ENCODE measurements around the gene SPOCK3.
"Not testable (repeated sequence)": the region's sequence is repeated elsewhere in the genome, so short reads cannot be mapped to it uniquely, and the experiment has no call there.

Gene SPOCK3

DNA sequence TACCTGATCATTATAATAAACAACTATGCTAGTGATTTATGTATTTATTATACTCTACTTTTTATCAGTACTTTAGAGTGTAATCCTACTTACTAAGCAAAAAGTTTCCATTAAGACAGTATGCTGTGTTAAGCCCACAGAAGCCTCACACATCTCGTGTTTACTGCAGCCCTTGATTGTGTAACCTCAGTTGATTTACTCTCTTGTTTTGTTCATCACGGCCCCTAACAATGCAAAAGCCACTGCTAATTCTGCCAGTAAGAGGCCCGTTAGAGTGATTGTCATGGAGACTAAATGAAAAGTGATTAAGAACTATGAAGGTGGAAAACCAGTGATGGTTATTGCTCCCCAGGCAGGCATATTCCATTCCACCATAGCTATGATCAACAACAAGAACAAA, 436.2 kb downstream of the SPOCK3 start:
- DNase-seq = no peak

DNA sequence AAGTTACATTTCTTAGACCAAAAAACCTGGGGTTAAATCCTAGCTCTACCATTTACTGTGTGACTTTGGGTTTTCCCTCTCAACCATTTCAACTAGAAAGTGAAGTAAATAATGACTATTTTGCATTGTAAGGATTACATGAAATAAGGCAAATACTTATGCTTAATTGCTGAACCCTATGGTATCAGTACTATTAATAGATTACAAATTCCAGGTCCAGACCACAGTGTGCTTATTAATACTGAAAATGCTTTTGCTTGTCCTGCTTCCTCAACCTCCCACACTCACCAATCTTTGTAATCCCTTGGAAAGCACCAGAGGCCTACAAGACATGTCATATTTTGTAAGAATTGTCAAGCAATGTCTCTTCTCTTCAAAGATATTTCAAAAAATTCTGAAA, 456.5 kb downstream of the SPOCK3 start:
- no peak for DNase-seq

DNA sequence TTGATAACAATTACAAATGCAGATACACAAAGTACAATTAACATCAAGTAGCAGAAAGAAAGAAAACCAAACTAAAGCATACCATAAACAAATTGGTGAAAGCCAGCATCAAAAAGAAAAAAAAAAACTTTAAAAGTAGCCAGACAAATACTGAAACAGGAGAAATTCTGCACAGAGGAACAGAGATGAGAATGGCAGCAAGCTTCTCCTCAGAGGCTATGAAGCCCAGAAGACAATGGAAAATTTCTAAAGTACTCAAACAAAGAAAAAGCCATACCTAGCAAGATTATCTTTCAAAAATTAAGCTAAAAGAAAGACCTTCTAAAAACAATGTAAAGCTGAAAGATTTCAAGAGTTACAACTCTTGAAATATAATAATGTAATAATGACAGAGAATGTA, 471.3 kb downstream of the SPOCK3 start:
- no peak for DNase-seq

DNA sequence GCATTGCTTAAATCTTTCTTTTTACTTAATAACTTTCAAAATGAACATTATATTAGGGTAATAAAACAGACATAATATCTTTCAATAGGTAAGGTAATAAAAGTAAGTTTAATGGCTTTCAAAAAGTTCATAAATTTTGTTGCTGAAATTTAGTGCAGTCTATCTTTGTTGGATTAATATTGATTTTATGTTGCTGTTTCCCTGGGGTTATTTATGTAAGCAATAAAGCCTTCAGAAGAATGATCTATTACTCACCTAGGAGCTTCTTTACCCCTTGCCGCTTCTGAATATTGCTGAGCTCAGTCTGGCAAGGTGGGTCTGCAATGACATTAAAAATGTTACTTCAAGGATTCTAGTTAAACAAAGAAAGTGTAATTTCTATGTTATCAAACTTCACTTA, 492.6 kb downstream of the SPOCK3 start:
- no peak for DNase-seq

DNA sequence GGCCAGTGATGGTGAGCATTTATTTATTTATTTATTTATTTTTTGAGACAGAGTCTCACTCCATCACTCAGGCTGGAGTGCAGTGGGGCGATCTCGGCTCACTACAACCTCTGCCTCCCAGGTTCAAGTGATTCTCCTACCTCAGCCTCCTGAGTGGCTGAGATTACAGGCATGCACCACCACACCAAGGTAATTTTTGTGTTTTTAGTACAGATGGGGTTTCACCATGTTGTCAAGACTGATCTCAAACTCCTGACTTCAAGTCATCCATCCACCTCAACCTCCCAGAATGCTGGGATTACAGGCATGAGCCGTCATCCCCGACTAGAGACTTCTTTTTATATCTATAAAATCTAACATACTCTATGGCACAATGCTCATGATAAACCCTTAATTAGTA, 495.1 kb downstream of the SPOCK3 start:
- DNase-seq = not testable (repeated sequence)

DNA sequence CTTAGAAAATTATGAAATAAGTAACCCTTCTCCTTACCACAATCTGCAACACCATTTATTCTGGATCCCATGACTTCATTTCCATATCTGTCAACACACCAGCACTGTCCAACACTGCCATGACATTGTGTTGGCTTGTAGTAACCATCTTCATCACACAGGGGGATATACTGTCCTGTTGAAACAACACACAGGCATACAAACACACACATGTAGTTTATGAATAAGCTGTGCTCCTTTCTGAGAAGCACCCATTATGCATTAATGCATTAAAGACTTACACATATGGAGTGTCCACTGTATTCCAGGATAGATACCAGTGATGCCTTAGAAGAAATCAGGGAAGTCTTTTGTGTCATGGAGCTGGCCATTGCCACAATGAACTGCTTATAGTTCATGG, 496.9 kb downstream of the SPOCK3 start:
- DNase-seq = no peak

DNA sequence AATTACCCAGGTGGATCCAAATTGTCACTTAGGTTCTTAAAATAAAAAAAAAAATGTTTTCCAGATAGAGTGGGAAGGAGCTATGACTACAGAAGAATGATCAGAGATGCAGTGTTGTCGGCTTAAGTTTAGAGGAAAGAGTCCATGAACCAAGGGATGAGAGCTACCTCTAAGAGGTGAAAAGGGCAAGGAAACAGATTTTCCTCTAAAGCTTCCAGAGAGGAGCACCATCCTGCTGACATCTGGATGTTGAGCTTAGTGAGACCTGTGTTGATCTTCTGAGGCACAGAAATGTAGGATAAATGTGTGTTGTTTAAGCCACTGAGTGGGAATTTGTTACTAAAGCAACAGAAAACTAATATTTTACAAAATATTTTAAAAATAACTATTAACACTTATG, 498.7 kb downstream of the SPOCK3 start:
- DNase-seq = no peak

DNA sequence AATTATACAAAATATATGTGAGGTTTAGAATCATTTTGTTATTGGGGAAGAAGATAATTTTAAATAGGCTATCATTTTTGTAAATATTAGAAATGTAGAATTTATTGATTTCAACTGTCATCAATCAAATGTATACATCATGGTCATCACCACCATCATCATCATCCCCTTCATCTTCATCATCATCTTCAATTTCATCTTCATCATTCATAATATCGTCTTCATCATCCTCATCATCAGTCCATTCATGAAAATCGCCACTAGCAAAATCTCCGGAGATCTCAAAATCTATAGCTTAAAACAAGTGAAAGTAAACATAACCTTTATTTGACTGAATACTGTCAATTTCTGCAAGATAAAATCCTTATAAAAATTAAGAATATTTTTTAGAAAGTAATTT, 499.5 kb downstream of the SPOCK3 start:
- DNase-seq = no peak

DNA sequence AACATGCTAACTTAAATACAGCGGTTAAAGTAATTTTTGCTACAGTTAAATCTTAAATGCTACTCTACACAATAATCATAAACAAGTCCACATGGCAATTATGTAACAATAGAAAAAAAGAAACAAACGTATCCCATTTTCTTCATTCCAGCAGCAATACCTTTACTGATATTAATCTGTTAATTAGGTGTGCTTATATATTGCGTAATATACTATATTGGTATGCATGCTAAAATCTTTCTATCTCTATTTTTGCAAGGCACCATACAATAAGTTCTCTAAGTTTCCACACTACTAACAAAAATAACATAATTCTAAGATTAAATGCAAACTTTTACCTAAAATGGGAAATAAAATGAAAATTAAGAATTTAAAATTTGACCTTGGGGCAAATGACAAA, 500.6 kb downstream of the SPOCK3 start:
- no peak for DNase-seq

DNA sequence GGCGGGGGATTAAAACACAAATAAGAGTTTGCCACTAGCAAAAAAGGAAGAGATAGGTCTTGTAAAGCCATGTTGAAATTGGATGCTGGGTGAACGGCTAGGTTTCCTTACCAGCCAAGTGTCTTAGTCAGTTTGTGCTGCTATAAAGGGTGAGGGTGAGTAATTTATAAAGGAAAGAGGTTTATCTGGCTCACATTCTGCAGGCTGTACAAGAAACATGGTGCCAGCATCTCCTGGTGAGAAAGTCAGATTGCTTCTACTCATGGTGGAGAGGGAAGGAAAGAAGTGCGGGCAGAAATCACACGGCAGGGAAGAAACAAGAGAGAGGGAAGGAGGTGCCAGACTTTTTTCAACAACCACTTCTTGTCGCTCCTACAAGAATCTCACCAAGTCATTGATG, 507.5 kb downstream of the SPOCK3 start:
- DNase-seq = no peak

DNA sequence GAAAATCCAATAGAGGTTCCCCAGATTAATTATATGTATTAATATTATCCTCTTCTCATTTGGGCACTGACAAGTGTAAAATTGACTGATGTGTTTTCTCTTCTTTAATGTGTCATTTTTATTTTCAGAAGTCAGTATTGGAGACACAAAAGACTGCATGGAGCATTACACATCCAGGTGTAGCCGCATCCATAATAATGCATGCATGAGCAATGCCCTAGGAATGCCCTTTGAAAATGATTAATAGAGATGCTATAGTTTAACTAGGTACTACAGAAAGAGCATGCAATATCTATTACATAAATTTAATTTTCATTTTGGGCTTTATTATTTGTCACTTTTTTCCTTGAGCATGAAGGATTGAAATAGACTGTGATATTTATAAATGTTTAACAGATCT, 509.9 kb downstream of the SPOCK3 start:
- DNase-seq = no peak

DNA sequence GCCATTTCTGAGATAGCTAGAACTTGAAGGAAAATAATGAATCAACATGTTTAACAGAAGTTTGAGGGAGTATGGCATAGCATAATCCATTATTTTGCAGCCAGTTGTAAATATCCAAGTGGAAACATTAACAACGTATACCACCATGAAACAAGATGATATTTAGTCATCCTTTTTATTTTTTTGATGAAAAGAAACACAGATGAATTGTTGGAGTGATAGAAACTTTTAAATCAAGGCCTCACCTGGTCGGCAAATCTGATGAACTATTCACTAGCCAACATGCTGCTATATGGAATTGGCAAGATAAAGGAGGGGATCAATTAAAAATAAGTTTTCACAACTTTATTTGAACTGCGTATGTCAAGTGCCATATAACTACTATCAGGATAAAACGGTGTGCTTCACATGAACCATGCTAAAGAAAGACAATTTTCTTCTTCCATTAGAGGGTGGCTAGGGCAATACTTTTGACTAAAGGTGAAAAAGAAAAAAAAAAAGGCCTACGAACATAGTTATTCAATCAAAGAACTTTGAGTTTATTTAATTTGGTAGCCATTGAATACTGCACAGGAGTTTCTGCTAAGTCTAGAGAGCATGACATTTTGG, 510.7 kb downstream of the SPOCK3 start:
- no peak for DNase-seq

DNA sequence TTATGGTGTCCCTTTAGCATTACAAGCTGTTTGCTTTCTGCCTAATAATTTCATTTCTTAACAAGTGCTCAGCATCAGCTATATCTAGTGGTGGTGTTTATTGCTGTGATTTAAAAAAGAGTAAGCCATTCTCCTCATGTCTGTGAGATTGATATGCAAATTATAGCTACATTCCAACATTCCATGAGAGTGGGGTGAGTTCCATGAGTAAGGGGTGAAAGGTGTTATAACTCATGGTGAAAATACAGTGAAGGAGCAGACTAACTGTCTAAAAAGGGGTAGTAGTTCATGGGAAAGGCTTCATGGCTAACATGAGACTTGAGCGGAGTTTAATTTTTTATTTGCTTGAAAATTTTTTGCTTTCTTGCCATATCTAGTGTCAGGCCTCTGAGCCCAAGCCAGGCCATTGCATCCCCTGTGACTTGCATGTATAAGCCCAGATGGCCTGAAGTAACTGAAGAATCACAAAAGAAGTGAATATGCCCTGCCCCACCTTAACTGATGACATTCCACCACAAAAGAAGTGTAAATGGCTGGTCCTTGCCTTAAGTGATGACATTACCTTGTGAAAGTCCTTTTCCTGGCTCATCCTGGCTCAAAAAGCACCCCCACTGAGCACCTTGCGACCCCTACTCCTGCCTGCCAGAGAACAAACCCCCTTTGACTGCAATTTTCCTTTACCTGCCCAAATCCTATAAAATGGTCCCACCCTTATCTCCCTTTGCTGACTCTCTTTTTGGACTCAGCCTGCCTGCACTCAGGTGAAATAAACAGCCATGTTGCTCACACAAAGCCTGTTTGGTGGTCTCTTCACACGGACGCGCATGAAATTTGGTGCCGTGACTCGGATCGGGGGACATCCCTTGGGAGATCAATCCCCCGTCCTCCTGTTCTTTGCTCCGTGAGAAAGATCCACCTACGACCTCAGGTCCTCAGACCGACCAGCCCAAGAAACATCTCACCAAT, 518.3 kb downstream of the SPOCK3 start:
- not testable (repeated sequence) for DNase-seq

DNA sequence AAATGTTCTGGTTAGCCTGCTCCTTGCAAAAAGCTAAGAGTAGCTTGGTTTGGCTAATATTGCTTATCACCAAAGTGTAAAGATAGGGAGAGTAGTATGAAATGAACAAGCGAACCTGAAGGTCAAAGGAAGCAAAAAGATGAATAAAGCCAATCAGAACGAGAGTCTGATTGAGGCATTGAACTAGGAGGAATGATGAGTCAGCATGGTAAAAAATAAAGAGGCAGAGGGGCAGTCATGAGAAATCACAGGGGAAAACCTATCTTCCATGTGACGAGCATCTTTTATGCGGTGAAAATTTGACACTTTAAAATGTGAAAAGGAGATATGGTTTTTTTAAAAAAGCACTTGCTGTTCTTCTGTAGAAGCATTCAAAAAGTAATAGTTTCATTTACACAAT, 533.7 kb downstream of the SPOCK3 start:
- DNase-seq = no peak

DNA sequence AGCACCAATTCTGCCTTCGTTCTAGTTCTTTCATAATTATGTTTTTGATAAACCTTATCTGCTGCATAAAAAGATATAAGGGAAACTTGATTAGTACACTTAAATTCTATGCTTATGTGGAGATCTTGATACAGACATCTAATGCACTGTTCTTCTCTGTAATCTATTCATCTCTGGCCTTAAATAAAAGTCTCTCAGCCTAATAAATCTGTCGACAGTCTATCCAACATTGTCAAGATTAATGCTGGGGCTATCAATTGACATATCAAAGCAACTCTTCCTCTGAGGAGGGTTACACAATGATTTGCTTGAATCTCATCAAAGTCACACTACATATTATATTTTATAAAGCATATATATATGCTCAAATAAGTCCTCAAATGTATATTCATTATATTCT, 545.5 kb downstream of the SPOCK3 start:
- DNase-seq = no peak

DNA sequence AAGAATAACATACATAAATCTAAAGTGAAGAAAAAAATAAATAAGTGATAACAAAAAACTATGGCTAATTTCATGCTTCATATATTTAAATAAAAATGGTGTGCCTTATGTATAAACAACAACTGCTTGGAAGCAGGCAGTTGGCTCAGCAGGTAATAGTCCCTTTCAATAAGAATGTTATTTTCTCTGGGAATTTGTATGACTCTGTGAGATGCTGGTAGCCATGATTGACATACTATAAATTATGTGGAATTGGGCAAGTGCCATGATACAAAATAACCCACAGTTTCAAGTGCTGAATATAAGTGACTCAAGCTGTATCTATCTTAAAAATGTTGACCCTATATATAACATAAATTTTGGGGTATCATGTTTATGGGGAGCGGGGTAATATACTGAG, 546.5 kb downstream of the SPOCK3 start:
- DNase-seq = no peak
